ENCODE data around the gene SHLD2. TPM values are rescaled to one million over a fixed set of nuclear protein-coding genes. Genes with fewer than 3 reads are reported as not detected.
"Not testable (repeated sequence)": the region's sequence is repeated elsewhere in the genome, so short reads cannot be mapped to it uniquely, and the experiment has no call there.

SHLD2 gene
- total RNA-seq, 2 experiments from 2014 or later = 32.2 to 32.6 TPM

DNA sequence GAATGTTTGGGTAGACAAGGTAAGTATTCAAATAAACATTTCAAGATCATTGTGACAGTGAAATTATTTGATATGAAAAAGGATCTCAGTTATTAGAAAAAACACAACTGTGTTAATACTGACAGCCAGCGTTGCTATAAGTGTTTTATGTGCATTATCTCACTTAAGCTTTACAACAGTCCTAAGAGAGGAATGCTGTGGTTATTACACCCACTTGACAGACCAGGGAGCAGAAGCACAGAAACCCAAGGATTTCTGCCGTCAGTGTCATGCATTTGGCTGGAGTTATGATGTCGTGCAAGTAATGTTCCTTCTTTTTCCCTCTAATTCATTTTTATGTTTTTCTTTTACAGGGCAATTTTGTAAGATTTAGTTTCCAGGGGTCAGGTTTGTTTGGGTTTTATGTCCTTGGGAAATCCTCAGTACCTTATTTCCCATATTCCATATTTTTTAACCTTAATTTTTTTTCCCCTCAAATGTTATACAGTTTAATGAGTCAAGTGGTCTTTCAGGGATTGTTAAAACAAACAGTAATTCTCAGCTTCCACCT is 32.7 kb downstream of the SHLD2 start:
- CTCF ChIA-PET, H3K9me3 Mint-ChIP-seq: not testable (repeated sequence)

DNA sequence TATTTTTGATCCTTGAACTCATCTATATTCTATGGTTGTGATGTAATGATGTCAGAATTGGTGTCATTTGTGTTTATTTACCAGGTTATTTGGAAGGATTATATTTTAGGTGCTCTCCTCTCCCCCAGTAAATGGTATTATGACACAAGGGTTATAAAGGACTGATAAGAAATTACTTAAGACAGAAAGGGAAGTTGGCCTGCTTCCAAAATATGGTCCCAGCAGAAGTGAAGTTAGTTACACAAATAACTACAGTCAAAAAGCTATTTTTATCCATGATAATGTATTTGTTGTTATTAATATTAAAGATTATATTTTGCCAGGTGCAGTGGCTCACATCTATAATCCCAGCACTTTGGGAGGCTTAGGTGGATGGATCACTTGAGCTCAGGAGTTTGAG is 37.2 kb downstream of the SHLD2 start:
- CTCF ChIA-PET; DNase-seq; H3K27ac Mint-ChIP-seq; intact Hi-C loops (cut with micrococcal nuclease); H3K27me3 Mint-ChIP-seq; POLR2A ChIA-PET; H3K4me3 Mint-ChIP-seq; H3K4me1 Mint-ChIP-seq (ENCODE audit: low read depth): not testable (repeated sequence)
- H3K36me3 Mint-ChIP-seq = peaks cover 23% of the 10 kb centered on the region
- peaks cover 11% of the 10 kb centered on the region for H3K9me3 Mint-ChIP-seq

More for the DNA sequence above, 32.7 kb downstream of the SHLD2 start:
- intact Hi-C loops (cut with micrococcal nuclease); DNase-seq; H3K27me3 Mint-ChIP-seq; POLR2A ChIA-PET; H3K4me1 Mint-ChIP-seq (ENCODE audit: low read depth); H3K4me3 Mint-ChIP-seq; H3K36me3 Mint-ChIP-seq; H3K27ac Mint-ChIP-seq: not testable (repeated sequence)

DNA sequence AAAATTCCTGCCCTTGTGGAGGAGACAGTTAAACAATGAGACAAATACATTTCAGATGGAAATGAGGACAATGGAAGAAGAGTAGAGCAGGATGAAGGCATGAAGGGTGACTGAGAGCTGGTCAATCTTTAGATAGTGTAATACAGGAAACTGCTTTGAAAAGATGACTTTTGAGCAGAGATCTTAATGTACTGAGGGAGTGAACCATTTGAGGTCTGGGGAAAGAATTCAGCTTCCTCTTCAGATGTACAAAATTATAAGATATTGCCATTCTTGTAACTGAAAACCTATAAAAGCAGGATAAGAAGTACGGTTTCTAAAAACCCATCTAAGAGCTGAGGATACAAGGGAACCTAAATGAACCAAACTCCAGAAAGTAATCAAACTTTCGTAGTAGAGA is 38.9 kb downstream of the SHLD2 start:
- Mint-ChIP-seq H3K9me3 (peaks cover 15% of the 10 kb centered on the region), H3K36me3 (peaks cover 27% of the 10 kb centered on the region)
- CTCF ChIA-PET; intact Hi-C loops (cut with micrococcal nuclease); DNase-seq; H3K27ac Mint-ChIP-seq; POLR2A ChIA-PET; H3K4me3 Mint-ChIP-seq; H3K27me3 Mint-ChIP-seq; H3K4me1 Mint-ChIP-seq (ENCODE audit: low read depth): not testable (repeated sequence)

DNA sequence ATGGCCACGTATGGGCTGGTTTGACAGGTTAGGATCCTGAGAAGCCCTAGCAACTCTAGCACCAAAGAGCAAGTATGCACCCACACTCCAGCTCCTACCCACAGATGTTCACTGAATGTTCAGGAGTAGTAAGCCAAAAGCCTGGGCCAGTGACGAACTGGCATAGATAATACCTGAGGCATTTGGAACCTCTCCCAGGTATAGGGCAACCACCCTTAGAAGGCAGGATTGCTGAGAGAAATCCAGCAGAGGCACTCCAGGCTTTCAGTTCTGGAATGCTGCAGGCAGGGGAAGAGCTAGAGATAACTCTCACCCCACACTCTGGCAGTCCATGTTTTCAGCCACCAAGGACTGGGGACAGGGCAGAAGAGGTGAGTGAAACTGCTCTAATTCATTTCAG is 39.4 kb downstream of the SHLD2 start:
- H3K27ac Mint-ChIP-seq; H3K27me3 Mint-ChIP-seq; H3K4me1 Mint-ChIP-seq (ENCODE audit: low read depth); H3K4me3 Mint-ChIP-seq; intact Hi-C loops (cut with micrococcal nuclease); DNase-seq; CTCF ChIA-PET: not testable (repeated sequence)
- H3K9me3 Mint-ChIP-seq = peaks cover 16% of the 10 kb centered on the region
- H3K36me3 Mint-ChIP-seq = peaks cover 27% of the 10 kb centered on the region
- POLR2A ChIA-PET = interaction anchor here (0.7 kb wide), 1 partner anchor 456 kb away, joined by 4 read pairs; no protein-coding TSS in a partner anchor

DNA sequence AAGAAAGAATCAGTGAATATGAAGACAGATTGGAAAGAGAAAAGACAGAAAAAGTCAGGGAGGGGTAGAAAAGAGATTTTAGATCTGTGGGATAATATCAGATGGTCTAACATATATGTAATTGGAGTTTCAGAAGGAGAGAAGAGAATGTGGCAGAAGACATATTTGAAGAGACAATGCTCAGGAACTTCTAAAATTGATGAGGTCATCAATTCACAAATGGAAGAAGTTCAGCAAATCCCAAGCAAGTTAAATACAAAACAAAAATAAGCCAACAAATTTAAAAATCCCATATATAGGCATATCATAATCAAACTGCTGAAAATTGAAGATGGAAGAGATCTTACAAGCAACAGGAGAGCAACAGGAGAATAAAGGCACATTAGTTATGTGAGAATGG is 42.5 kb downstream of the SHLD2 start:
- CTCF ChIA-PET; POLR2A ChIA-PET; intact Hi-C loops (cut with micrococcal nuclease); H3K27ac Mint-ChIP-seq; H3K27me3 Mint-ChIP-seq; H3K4me1 Mint-ChIP-seq (ENCODE audit: low read depth); H3K4me3 Mint-ChIP-seq; DNase-seq: not testable (repeated sequence)
- H3K36me3 Mint-ChIP-seq = peaks cover 21% of the 10 kb centered on the region
- peaks cover 17% of the 10 kb centered on the region for H3K9me3 Mint-ChIP-seq

DNA sequence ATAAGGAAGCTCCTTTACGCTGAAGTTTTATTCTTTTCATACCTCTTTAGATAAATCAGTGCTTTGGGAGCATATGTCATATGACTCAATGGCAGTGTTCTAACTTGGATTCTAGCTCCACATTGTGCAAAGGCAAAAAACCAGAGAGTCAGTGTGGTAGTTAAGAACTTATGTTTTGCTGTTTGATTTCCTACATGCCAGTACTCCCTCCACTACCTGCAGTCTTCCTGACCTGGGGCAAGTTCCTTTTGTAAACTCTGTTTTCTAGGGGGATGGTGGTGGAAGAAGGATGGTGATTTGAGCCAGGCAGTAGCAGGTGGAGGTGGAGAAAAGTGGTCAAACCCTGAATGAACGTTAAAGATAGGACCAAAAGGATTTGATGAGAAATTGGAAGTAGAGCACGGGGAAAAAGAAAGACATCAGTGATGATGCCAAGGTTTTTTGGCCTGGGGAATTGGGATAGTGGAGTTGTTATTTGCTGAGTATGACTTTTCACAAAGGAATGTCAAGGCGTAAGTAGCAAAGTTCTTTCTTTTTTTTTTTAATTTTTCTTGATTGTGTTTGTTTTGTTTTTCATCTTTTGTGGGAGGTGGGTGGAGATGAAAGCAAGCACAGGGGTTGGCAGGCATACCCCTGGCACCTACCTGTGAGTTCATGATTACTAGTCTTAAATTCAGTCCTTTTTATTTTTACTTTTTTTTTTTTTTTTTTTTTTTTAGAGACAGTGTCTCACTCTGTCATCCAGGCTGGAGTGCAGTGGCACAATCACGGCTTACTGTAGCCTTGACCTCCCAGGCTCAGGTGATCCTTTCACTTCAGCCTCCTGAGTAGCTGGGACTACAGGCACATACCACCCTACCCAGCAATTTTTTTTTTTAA is 47.5 kb downstream of the SHLD2 start:
- H3K27me3 Mint-ChIP-seq; H3K4me1 Mint-ChIP-seq (ENCODE audit: low read depth); POLR2A ChIA-PET; intact Hi-C loops (cut with micrococcal nuclease); DNase-seq; H3K36me3 Mint-ChIP-seq; H3K9me3 Mint-ChIP-seq; H3K4me3 Mint-ChIP-seq; H3K27ac Mint-ChIP-seq: not testable (repeated sequence)
- CTCF ChIA-PET = interaction anchor here (0.6 kb wide), 1 partner anchor 68 kb away, joined by 3 read pairs; no protein-coding TSS in a partner anchor

DNA sequence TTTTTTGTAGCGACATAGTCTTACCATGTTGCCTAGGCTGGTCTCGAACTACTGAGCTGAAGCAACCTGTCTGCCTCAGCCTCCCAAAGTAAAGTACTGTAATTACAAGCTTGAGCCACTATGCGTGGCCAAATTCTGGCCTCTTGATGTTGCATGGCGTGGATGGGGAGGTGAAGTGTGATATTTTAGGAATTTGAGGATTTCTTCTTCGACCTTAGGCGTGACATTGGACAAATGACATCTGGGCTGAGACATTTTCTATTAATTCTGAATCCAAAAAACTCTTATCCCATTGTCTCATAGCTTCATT is 48.1 kb downstream of the SHLD2 start:
- H3K27me3 Mint-ChIP-seq; H3K4me1 Mint-ChIP-seq (ENCODE audit: low read depth); H3K4me3 Mint-ChIP-seq; H3K27ac Mint-ChIP-seq; POLR2A ChIA-PET; H3K36me3 Mint-ChIP-seq; H3K9me3 Mint-ChIP-seq; intact Hi-C loops (cut with micrococcal nuclease); CTCF ChIA-PET; DNase-seq: not testable (repeated sequence)

DNA sequence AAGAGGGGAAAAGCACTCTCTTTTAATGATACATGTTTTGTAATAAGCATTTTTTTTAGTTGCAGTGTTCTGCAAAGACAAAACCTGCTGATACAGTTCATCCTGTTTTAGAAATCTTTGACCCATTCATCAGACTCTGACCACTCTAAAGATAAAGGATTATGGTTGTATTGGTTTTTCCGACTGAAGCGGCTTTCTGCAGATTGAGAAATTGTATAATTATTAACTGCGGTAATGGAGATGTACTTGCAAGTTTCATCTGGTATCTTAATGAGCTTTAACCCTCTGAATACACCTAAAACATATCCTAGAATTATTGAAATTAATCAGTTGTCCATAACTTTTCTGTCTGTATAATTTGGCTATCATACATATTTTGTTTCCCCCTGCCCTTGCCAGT is 50.6 kb downstream of the SHLD2 start:
- DNase-seq; H3K9me3 Mint-ChIP-seq; H3K4me3 Mint-ChIP-seq; H3K4me1 Mint-ChIP-seq (ENCODE audit: low read depth); POLR2A ChIA-PET; H3K27me3 Mint-ChIP-seq; H3K27ac Mint-ChIP-seq; intact Hi-C loops (cut with micrococcal nuclease); H3K36me3 Mint-ChIP-seq; CTCF ChIA-PET: not testable (repeated sequence)

DNA sequence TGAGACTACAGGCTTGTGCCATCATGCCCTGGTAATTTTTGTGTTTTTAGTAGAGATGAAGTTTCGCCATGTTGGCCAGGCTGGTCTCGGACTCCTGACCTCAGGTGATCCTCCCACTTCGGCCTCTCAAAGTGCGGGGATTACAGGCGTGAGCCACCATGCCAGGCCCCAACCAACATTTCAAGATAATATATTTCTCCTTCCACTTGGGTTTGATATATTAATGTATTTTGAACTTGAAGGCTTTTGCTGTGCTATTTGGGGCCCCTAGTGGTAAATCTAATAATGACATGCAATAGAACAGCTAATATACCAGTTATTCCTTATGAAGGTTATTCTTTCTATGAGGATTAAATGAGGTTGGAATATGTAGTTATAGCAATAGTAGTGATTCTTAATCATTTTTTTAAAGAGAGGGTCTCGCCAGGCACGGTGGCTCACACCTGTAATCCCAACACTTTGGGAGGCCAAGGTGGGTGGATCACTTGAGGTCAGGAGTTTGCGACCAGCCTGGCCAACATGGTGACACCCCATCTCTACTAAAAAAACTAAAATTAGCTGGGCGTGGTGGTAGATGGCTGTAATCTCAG is 54.1 kb downstream of the SHLD2 start:
- CTCF ChIA-PET = interaction anchor here (0.6 to 1.5 kb wide), 3 partner anchors 14 to 211 kb away, joined by 3 to 7 read pairs (median 4); no protein-coding TSS in a partner anchor
- H3K27ac Mint-ChIP-seq; DNase-seq; POLR2A ChIA-PET; H3K27me3 Mint-ChIP-seq; H3K4me3 Mint-ChIP-seq; H3K36me3 Mint-ChIP-seq; H3K4me1 Mint-ChIP-seq (ENCODE audit: low read depth); H3K9me3 Mint-ChIP-seq; intact Hi-C loops (cut with micrococcal nuclease): not testable (repeated sequence)

DNA sequence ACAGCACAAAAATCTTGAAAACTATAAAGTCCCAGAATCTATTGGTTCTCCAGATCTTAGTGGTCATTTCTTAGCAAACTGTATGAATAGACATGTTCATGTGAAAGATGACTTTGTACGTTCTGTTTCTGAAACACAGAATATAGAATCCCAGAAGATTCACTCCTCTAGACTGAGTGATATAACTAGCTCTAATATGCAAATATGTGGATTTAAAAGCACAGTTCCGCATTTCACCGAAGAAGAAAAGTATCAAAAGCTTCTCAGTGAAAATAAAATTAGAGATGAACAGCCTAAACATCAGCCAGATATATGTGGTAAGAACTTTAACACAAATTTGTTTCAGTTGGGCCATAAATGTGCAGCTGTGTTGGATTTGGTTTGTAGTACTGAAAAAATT is 56.5 kb downstream of the SHLD2 start:
- DNase-seq; H3K9me3 Mint-ChIP-seq; H3K4me1 Mint-ChIP-seq (ENCODE audit: low read depth); H3K36me3 Mint-ChIP-seq; intact Hi-C loops (cut with micrococcal nuclease); H3K27me3 Mint-ChIP-seq; H3K27ac Mint-ChIP-seq; H3K4me3 Mint-ChIP-seq: not testable (repeated sequence)
- ChIA-PET POLR2A (interaction anchor here (0.5 kb wide), 1 partner anchor 128 kb away, joined by 3 read pairs; no protein-coding TSS in a partner anchor), CTCF (interaction anchor here (1.3 kb wide), 1 partner anchor 212 kb away, joined by 4 read pairs; no protein-coding TSS in a partner anchor)

DNA sequence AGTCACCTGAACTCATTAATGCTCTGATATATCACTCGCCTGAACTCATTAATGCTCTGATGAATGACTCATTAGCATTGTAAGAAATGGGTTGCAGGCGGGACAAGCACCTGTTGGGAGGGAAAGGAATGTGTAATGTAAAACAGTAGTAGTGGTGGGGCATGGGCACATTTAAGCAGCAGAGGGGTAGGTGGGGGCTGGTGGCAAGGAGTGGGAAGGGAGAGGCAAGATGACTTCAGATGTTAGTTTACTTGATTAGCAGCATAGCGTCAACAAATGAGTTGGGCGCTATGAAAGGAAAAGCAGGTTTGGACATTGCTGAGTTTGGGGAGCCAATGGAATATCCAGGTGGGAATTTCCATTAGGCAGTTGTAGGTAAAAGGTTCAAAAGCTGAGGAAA is 61.8 kb downstream of the SHLD2 start:
- POLR2A ChIA-PET; H3K4me3 Mint-ChIP-seq; DNase-seq; H3K27ac Mint-ChIP-seq; H3K27me3 Mint-ChIP-seq; H3K36me3 Mint-ChIP-seq; intact Hi-C loops (cut with micrococcal nuclease); H3K9me3 Mint-ChIP-seq; H3K4me1 Mint-ChIP-seq (ENCODE audit: low read depth); CTCF ChIA-PET: not testable (repeated sequence)

DNA sequence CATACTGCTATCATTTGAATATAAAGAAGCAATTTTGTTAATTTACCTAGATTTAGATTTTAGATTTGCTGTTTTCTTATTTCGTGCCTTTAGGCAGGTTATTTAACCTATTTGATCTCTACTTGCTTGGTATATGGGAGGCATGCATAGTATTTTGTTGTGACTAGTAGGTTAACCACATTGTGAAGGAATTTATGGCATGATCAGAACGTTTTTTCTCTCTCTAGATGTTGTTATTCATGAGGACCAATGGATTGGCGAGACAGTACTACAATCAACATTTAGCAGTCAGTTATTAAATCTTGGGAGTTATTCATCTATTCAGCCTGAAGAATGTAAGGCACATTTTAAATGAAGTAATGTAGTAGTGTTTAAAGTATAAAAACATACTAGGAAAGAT is 62.8 kb downstream of the SHLD2 start:
- DNase-seq; POLR2A ChIA-PET; H3K9me3 Mint-ChIP-seq; H3K4me3 Mint-ChIP-seq; H3K36me3 Mint-ChIP-seq; H3K27ac Mint-ChIP-seq; intact Hi-C loops (cut with micrococcal nuclease); H3K4me1 Mint-ChIP-seq (ENCODE audit: low read depth); CTCF ChIA-PET; H3K27me3 Mint-ChIP-seq: not testable (repeated sequence)

Measured in activated CD4-positive, alpha-beta memory T cell treated with anti-CD3 and anti-CD28 coated beads for 36 hours (primary cell).